Measurements from ENCODE around the gene MOCOS. TPM values are rescaled to one million over a fixed set of nuclear protein-coding genes. Genes with fewer than 3 reads are reported as not detected.

Gene MOCOS
- total RNA-seq, 1 experiment from 2014 or later, result 4.2 TPM

- no peak for TF ChIP-seq ZNF532 (CRISPR knock-in tag; IDR thresholded peaks at IDR 0.05; ENCODE audit: borderline replicate concordance)
- TF ChIP-seq STAT6 (CRISPR knock-in tag; conservative IDR thresholded peaks at IDR 0.05; ENCODE audit: low read depth), result no peak
- no peak for TF ChIP-seq NFATC4 (CRISPR knock-in tag; IDR thresholded peaks at IDR 0.05)
- TF ChIP-seq JUN (CRISPR knock-in tag; IDR thresholded peaks at IDR 0.05), result no peak
- TF ChIP-seq HMGXB4 (CRISPR knock-in tag; IDR thresholded peaks at IDR 0.05), result no peak
- TF ChIP-seq PREB (CRISPR knock-in tag; IDR thresholded peaks at IDR 0.05; ENCODE audit: borderline replicate concordance), result no peak
- TF ChIP-seq RORB (CRISPR knock-in tag; IDR thresholded peaks at IDR 0.05), result no peak
- TF ChIP-seq E2F5 (CRISPR knock-in tag; IDR thresholded peaks at IDR 0.05), result no peak
Measured at GRCh38 chr18:36162981-36163380, 24.3 kb upstream of the MOCOS start (continued).

- no peak for DNase-seq (ENCODE audit: low spot score)
- H3K9me3 Mint-ChIP-seq, result no peaks in the 10 kb centered on the region
- CTCF ChIA-PET, result no interaction called here
- no peak overlapping the region for H3K27ac Mint-ChIP-seq
- peaks cover 73% of the 10 kb centered on the region for H3K36me3 Mint-ChIP-seq
- POLR2A ChIA-PET, result no interaction called here
- no peak for ATAC-seq
- no peaks in the 10 kb centered on the region for H3K4me1 Mint-ChIP-seq
- no peak overlapping the region for H3K4me3 Mint-ChIP-seq
- no peaks in the 10 kb centered on the region for H3K27me3 Mint-ChIP-seq (ENCODE audit: low read depth)
- TF ChIP-seq ATF2 (CRISPR knock-in tag; IDR thresholded peaks at IDR 0.05; ENCODE audit: borderline replicate concordance, low read depth), result no peak
- TF ChIP-seq ESRRA (CRISPR knock-in tag; IDR thresholded peaks at IDR 0.05; ENCODE audit: borderline replicate concordance), result no peak
- TF ChIP-seq E2F1 (CRISPR knock-in tag; IDR thresholded peaks at IDR 0.05), result no peak
- TF ChIP-seq SP1 (CRISPR knock-in tag; conservative IDR thresholded peaks at IDR 0.05), result no peak
- no peak for TF ChIP-seq IRF1 (CRISPR knock-in tag; IDR thresholded peaks at IDR 0.05)
- no peak for TF ChIP-seq MXD4 (CRISPR knock-in tag; IDR thresholded peaks at IDR 0.05; ENCODE audit: borderline replicate concordance)
- TF ChIP-seq MLX (CRISPR knock-in tag; IDR thresholded peaks at IDR 0.05), result no peak
- no peak for TF ChIP-seq PRRX2 (CRISPR knock-in tag; IDR thresholded peaks at IDR 0.05)
- no peak for TF ChIP-seq NFE2L1 (CRISPR knock-in tag; IDR thresholded peaks at IDR 0.05)
- no peak for TF ChIP-seq NR1H2 (CRISPR knock-in tag; IDR thresholded peaks at IDR 0.05)
Measured at GRCh38 chr18:36167692-36168218, 19.5 kb upstream of the MOCOS start.
